Stimulated activated CD4-positive, alpha-beta T cell treated with anti-CD3 and anti-CD28 coated beads, Interleukin-1b, Interleukin-23, amount 100 ng/mL, for 4 hours (primary cell): ENCODE results near the gene ZNF488.
"Not testable (repeated sequence)": the region's sequence is repeated elsewhere in the genome, so short reads cannot be mapped to it uniquely, and the experiment has no call there.

Source experiments
- DNase-seq, 2 donors: peaks; one replicate each; pipeline ENCODE4 v3.0.0-alpha.2; 2020; ENCODE audit warnings: low read depth in 2 of 2

ZNF488 gene

GRCh38 chr10:47409866-47410256 lies 25.8 kb upstream of the ZNF488 start:
- DNase-seq = no peak

GRCh38 chr10:47409171-47409865 lies 25.2 kb upstream of the ZNF488 start:
- no peak for DNase-seq

GRCh38 chr10:47408606-47409005 lies 24.5 kb upstream of the ZNF488 start:
- DNase-seq = no peak

- no peak for DNase-seq
These were observed 23.0 kb upstream of the ZNF488 start for GRCh38 chr10:47406870-47407691.

GRCh38 chr10:47406548-47406869 lies 22.4 kb upstream of the ZNF488 start:
- DNase-seq = no peak

GRCh38 chr10:47405857-47406547 lies 21.9 kb upstream of the ZNF488 start:
- DNase-seq = no peak

- DNase-seq = no peak
These were observed 20.8 kb upstream of the ZNF488 start for GRCh38 chr10:47404937-47405336.

GRCh38 chr10:47404446-47404845 lies 20.4 kb upstream of the ZNF488 start:
- no peak for DNase-seq

- DNase-seq = no peak
These were observed 19.6 kb upstream of the ZNF488 start for GRCh38 chr10:47403446-47404318.

GRCh38 chr10:47402641-47403301 lies 18.7 kb upstream of the ZNF488 start:
- no peak for DNase-seq

GRCh38 chr10:47401874-47402640 lies 18.0 kb upstream of the ZNF488 start:
- no peak for DNase-seq

GRCh38 chr10:47401210-47401609 lies 17.1 kb upstream of the ZNF488 start:
- DNase-seq = no peak

GRCh38 chr10:47400786-47401185 lies 16.7 kb upstream of the ZNF488 start:
- no peak for DNase-seq

GRCh38 chr10:47400251-47400650 lies 16.2 kb upstream of the ZNF488 start:
- DNase-seq = no peak

GRCh38 chr10:47397256-47397655 lies 13.2 kb upstream of the ZNF488 start:
- DNase-seq = no peak

- no peak for DNase-seq
These were observed 12.2 kb upstream of the ZNF488 start for GRCh38 chr10:47396311-47396717.

GRCh38 chr10:47389619-47390018 lies 5.5 kb upstream of the ZNF488 start:
- DNase-seq = no peak

GRCh38 chr10:47388879-47389278 lies 4.8 kb upstream of the ZNF488 start:
- no peak for DNase-seq

- not testable (repeated sequence) for DNase-seq
These were observed 2.0 kb upstream of the ZNF488 start for GRCh38 chr10:47386104-47386503.
